ENCODE results near the gene ETHE1.
A peak's percentile ranks its signal among the peaks of the same experiment; 100 is the strongest.

ETHE1 gene

GRCh38 chr19:43506629-43507028 is 20.4 kb downstream of the ETHE1 start:
- H3K27ac ChIP-seq: no peak overlapping the region
- TF ChIP-seq CTCF (IDR thresholded peaks at IDR 0.05): no peak
- H3K4me3 ChIP-seq: no peak overlapping the region
- no peak for DNase-seq (ENCODE audit: low spot score)

GRCh38 chr19:43505941-43506340 is 21.1 kb downstream of the ETHE1 start:
- no peak for TF ChIP-seq CTCF (IDR thresholded peaks at IDR 0.05)
- Histone ChIP-seq H3K4me3 (no peak overlapping the region), H3K27ac (no peak overlapping the region)
- no peak for DNase-seq (ENCODE audit: low spot score)

GRCh38 chr19:43505186-43505456 is 21.9 kb downstream of the ETHE1 start:
- peak overlapping the region in 1 of 2 donors; percentile 90 for H3K27ac ChIP-seq
- H3K4me3 ChIP-seq: peak overlapping the region; percentile 71
- TF ChIP-seq CTCF (IDR thresholded peaks at IDR 0.05): no peak

GRCh38 chr19:43504426-43505185 is 22.4 kb downstream of the ETHE1 start, which contains the start of gene PHLDB3:
PHLDB3 (minus strand) TSS chr19:43504746; CDS start chr19:43504118, 628 bp downstream.
- Histone ChIP-seq H3K27ac (peak within 1 kb of the TSS; percentile 90 to 91), H3K4me3 (peak within 1 kb of the TSS; percentile 71)
- peak; percentile 80 for DNase-seq (ENCODE audit: low spot score)
- TF ChIP-seq CTCF (IDR thresholded peaks at IDR 0.05): no peak

More at GRCh38 chr19:43505186-43505456, 21.9 kb downstream of the ETHE1 start:
- DNase-seq (ENCODE audit: low spot score): no peak

GRCh38 chr19:43503501-43504425 is 23.2 kb downstream of the ETHE1 start:
- H3K27ac ChIP-seq: peak overlapping the region; percentile 90 to 91
- peak; percentile 96 for DNase-seq (ENCODE audit: low spot score)
- TF ChIP-seq CTCF (IDR thresholded peaks at IDR 0.05): no peak
- H3K4me3 ChIP-seq: peak overlapping the region; percentile 71

- DNase-seq (ENCODE audit: low spot score): no peak
- TF ChIP-seq CTCF (IDR thresholded peaks at IDR 0.05): no peak
- no peak overlapping the region for H3K27ac ChIP-seq
- H3K4me3 ChIP-seq: no peak overlapping the region
Measured at GRCh38 chr19:43502419-43502976, 24.5 kb downstream of the ETHE1 start.
